MM.1S (cell line): ENCODE results near the gene IFRD1.
A peak's percentile ranks its signal among the peaks of the same experiment; 100 is the strongest.

Experiments used
- DNase-seq: peaks from one replicate; pipeline ENCODE4 v3.0.0-alpha.2; 2015
- H2AFZ ChIP-seq: fragments of 300-600 bp; sonication (generic); 2 replicates; pipeline ENCODE4 v1.6.0; 2016; ENCODE audit warnings: antibody characterized with exemption, low read length
- H3F3A ChIP-seq: fragments of 300-600 bp; sonication (generic); 2 replicates; pipeline ENCODE4 v1.6.1; 2016; ENCODE audit warnings: mild to moderate bottlenecking, antibody characterized with exemption, low read length, moderate library complexity, mixed read lengths; ENCODE audit not compliant: insufficient read depth
- H3K27ac ChIP-seq: fragments of 300-600 bp; sonication (generic); 2 replicates; pipeline ENCODE4 v1.5.1; 2016; ENCODE audit warnings: mild to moderate bottlenecking, low read length
- H3K27me3 ChIP-seq: fragments of 300-600 bp; sonication (generic); replicated peaks from 2 replicates; pipeline ENCODE4 v1.6.0; 2016; ENCODE audit warnings: low read length; ENCODE audit not compliant: insufficient read depth
- H3K36me3 ChIP-seq: fragments of 300-600 bp; sonication (generic); replicated peaks from 2 replicates; pipeline ENCODE4 v1.6.1; 2016; ENCODE audit warnings: mild to moderate bottlenecking, low read length, mixed read lengths; ENCODE audit not compliant: insufficient read depth
- H3K4me1 ChIP-seq: fragments of 300-600 bp; sonication (generic); 2 replicates; pipeline ENCODE4 v1.6.1; 2016; ENCODE audit warnings: low read length, mixed read lengths
- H3K4me2 ChIP-seq: fragments of 300-600 bp; sonication (generic); 2 replicates; pipeline ENCODE4 v1.6.0; 2016; ENCODE audit warnings: low read depth, low read length
- H3K4me3 ChIP-seq: fragments of 300-600 bp; sonication (generic); 2 replicates; pipeline ENCODE4 v1.5.1; 2016; ENCODE audit warnings: low read length, mixed read lengths
- H3K79me2 ChIP-seq: fragments of 300-600 bp; sonication (generic); 2 replicates; pipeline ENCODE4 v1.6.1; 2016; ENCODE audit warnings: mixed run types, low read length, mixed read lengths
- H3K9ac ChIP-seq: fragments of 300-600 bp; sonication (generic); 2 replicates; pipeline ENCODE4 v1.6.1; 2016; ENCODE audit warnings: low read length, mixed read lengths
- H3K9me2 ChIP-seq: fragments of 300-600 bp; sonication (generic); replicated peaks from 2 replicates; pipeline ENCODE4 v1.6.1; 2016; ENCODE audit warnings: mild to moderate bottlenecking, low read length, mixed read lengths; ENCODE audit not compliant: insufficient read depth
- H3K9me3 ChIP-seq: fragments of 300-600 bp; sonication (generic); replicated peaks from 2 replicates; pipeline ENCODE4 v1.6.1; 2016; ENCODE audit warnings: mild to moderate bottlenecking, low read length, mixed read lengths; ENCODE audit not compliant: insufficient read depth
- H4K20me1 ChIP-seq: fragments of 300-600 bp; sonication (generic); 2 replicates; pipeline ENCODE4 v1.6.1; 2016; ENCODE audit warnings: mild to moderate bottlenecking, low read length, moderate library complexity, mixed read lengths; ENCODE audit not compliant: insufficient read depth
- EZH2 ChIP-seq: fragments of 300-600 bp; sonication (generic); optimal IDR thresholded peaks from 2 replicates; pipeline ENCODE3; 2017; ENCODE audit warnings: low read depth, mild to moderate bottlenecking, antibody characterized with exemption, low read length, mixed read lengths
- EZH2phosphoT487 ChIP-seq: fragments of 300-600 bp; sonication (generic); IDR thresholded peaks from 2 replicates; pipeline ENCODE4 v1.6.1; 2018; ENCODE audit warnings: antibody characterized with exemption, low read length
- TF ChIP-seq, protein P1 (sequence below): fragments of 300-600 bp; sonication (generic); IDR thresholded peaks from 2 replicates; pipeline ENCODE4 v1.5.1; 2016; ENCODE audit warnings: antibody characterized with exemption, low read length, mixed read lengths

IFRD1 gene

DNA sequence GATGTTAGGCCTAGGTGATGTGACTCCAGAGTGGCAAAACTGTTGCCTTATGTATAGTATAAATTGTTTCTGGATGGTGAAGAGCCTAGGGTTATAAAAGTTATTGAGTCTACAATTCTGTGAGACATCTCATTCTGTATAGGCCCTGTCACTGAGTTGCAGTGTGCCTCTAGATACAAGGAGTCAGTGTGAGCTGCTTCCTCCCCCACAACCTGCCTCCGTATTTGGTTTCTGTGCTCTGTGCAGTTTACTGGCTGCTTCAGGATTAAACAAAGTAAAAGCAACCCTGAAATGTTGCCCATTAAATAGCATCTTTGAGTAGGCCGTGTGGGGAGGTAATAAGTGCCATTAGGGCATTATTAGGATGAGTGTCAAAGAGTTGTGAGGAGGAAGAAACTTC, 1.9 kb upstream of the IFRD1 start:
- no peak for DNase-seq
- H3K9ac ChIP-seq: no peak overlapping the region
- peaks cover 30% of the 10 kb centered on the region for H3K79me2 ChIP-seq
- H3K36me3 ChIP-seq: no peaks in the 10 kb centered on the region
- TF ChIP-seq EZH2 (no peak), EZH2phosphoT487 (no peak)
- TF ChIP-seq, protein P1, sequence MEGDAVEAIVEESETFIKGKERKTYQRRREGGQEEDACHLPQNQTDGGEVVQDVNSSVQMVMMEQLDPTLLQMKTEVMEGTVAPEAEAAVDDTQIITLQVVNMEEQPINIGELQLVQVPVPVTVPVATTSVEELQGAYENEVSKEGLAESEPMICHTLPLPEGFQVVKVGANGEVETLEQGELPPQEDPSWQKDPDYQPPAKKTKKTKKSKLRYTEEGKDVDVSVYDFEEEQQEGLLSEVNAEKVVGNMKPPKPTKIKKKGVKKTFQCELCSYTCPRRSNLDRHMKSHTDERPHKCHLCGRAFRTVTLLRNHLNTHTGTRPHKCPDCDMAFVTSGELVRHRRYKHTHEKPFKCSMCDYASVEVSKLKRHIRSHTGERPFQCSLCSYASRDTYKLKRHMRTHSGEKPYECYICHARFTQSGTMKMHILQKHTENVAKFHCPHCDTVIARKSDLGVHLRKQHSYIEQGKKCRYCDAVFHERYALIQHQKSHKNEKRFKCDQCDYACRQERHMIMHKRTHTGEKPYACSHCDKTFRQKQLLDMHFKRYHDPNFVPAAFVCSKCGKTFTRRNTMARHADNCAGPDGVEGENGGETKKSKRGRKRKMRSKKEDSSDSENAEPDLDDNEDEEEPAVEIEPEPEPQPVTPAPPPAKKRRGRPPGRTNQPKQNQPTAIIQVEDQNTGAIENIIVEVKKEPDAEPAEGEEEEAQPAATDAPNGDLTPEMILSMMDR: no peak
- H3K27ac ChIP-seq: no peak overlapping the region
- H3K9me2 ChIP-seq: no peaks in the 10 kb centered on the region
- H3K4me3 ChIP-seq: no peak overlapping the region
- 0 out of 2 replicates have a peak, but pooled peaks cover 7% of the 10 kb centered on the region for H3F3A ChIP-seq
- H3K4me1 ChIP-seq: peaks cover 15% of the 10 kb centered on the region; the same call in 1 of the 2 replicates
- no peaks in the 10 kb centered on the region for H3K9me3 ChIP-seq
- H4K20me1 ChIP-seq: 0 out of 2 replicates have a peak, but pooled peaks cover 7% of the 10 kb centered on the region
- H2AFZ ChIP-seq: no peak overlapping the region
- no peaks in the 10 kb centered on the region for H3K27me3 ChIP-seq
- H3K4me2 ChIP-seq: no peak overlapping the region

DNA sequence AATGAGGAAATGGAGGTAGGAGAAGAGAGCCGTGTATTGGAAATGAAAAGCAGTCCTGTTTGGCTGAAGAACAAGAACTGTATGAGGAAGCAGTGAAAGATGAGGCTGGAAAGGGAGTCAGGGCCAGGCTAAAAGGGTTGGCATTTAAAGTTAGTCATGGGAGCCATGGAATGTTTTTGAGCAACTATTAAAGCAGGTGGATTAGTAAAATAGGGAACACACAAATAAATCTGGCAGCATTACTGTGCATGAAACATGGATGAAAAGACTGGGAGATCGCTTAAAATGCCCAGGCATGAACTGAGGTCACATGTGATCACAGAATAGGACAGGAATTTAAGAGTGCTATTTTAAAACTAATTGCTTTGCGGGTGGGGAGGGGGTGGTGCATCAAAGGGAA, 1.4 kb upstream of the IFRD1 start:
- H2AFZ ChIP-seq: no peak overlapping the region; the same call in 1 of the 2 replicates
- no peak for DNase-seq

DNA sequence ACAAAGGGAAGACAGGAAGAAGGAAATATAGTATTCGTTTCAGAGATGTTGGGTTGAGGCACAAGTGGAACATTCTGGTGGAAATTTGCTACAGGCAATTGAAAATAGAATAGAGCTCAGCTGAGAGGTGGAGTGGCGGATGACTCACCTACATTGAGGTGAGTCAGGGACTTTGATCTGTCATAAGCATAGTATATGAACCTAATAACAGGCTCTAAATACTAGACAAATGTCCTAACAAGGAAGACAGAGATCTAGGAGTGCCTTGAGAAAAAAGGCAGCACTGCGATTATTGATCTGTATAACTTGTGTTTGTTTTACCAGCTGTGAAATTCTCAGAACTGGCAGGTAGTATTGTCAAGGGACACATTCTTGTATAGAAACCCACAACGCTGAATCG, 907 bp upstream of the IFRD1 start:
- H3K4me1 ChIP-seq: peaks cover 19% of the 10 kb centered on the region; the same call in 1 of the 2 replicates
- peak overlapping the region; percentile 32; the same call in 1 of the 2 replicates for H3K27ac ChIP-seq
- H3K4me2 ChIP-seq: peak overlapping the region; percentile 77
- H4K20me1 ChIP-seq: peaks cover 13% of the 10 kb centered on the region; the same call in 1 of the 2 replicates
- TF ChIP-seq, protein P1: no peak
- TF ChIP-seq EZH2phosphoT487 (no peak), EZH2 (no peak)
- no peaks in the 10 kb centered on the region for H3K9me3 ChIP-seq
- peaks cover 40% of the 10 kb centered on the region for H3K79me2 ChIP-seq
- H3K9me2 ChIP-seq: no peaks in the 10 kb centered on the region
- peak overlapping the region; percentile 73 for H2AFZ ChIP-seq
- peak overlapping the region; percentile 94 for H3K9ac ChIP-seq
- no peaks in the 10 kb centered on the region for H3K36me3 ChIP-seq
- DNase-seq: no peak
- peak overlapping the region; percentile 93 for H3K4me3 ChIP-seq
- 0 out of 2 replicates have a peak, but pooled peaks cover 7% of the 10 kb centered on the region for H3F3A ChIP-seq
- no peaks in the 10 kb centered on the region for H3K27me3 ChIP-seq

More for the DNA sequence above, 1.4 kb upstream of the IFRD1 start:
- no peaks in the 10 kb centered on the region for H3K27me3 ChIP-seq
- H3K4me2 ChIP-seq: no peak overlapping the region
- peaks cover 35% of the 10 kb centered on the region for H3K79me2 ChIP-seq
- no peak overlapping the region for H3K27ac ChIP-seq
- H3F3A ChIP-seq: 0 out of 2 replicates have a peak, but pooled peaks cover 7% of the 10 kb centered on the region
- no peaks in the 10 kb centered on the region for H3K9me3 ChIP-seq
- no peaks in the 10 kb centered on the region for H3K9me2 ChIP-seq
- H4K20me1 ChIP-seq: peaks cover 12% of the 10 kb centered on the region; the same call in 1 of the 2 replicates
- no peak overlapping the region for H3K9ac ChIP-seq
- no peak overlapping the region for H3K4me3 ChIP-seq
- no peaks in the 10 kb centered on the region for H3K36me3 ChIP-seq
- H3K4me1 ChIP-seq: peaks cover 19% of the 10 kb centered on the region; the same call in 1 of the 2 replicates
- TF ChIP-seq, protein P1: no peak
- no peak for TF ChIP-seq EZH2phosphoT487
- TF ChIP-seq EZH2: no peak
